ENCODE measurements around the gene ITIH4. TPM values are rescaled to one million over a fixed set of nuclear protein-coding genes. Genes with fewer than 3 reads are reported as not detected.

Gene ITIH4
- total RNA-seq, 3 donors from 2014 or later (not counting 1 experiment from before 2014, with no cell fraction given), result 28.2 to 33.0 (median 32.8) TPM

DNA sequence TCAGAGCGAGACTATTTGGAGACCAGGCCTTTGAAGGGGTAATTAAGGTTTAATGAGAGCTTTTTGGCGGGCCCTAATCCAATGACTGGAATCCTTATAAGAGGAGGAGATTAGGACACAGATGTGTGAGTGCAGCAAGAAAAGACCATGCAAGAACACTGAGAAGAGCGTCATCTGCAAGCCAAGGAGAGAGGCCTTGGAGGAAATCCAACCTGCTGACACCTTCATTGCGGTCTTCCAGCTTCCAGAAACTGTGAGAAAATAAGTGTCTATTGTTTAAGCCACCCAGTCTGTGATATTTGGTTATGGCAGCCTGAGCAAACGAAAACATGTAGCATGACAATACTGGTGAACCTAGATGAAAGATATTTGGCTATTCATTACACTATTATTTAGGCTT is 27.4 kb upstream of the ITIH4 start:
- Histone ChIP-seq H3K9me3 (ENCODE audit: control insufficient read depth, insufficient read depth, low read length) (no peaks in the 10 kb centered on the region), H3K4me1 (ENCODE audit: control insufficient read depth, insufficient read depth, low read length) (no peaks in the 10 kb centered on the region), H3K27me3 (ENCODE audit: control insufficient read depth, insufficient read depth, low read length) (no peaks in the 10 kb centered on the region), H3K4me3 (ENCODE audit: low read length) (no peak overlapping the region), H3K27ac (ENCODE audit: low read length) (no peak overlapping the region), H3K36me3 (ENCODE audit: control insufficient read depth, insufficient read depth, low read length) (peaks cover 5% of the 10 kb centered on the region)
- no peaks in the 10 kb centered on the region for H3K36me3 Mint-ChIP-seq
- DNase-seq (no peak), ATAC-seq (no peak)
- no peak overlapping the region for H3K27ac Mint-ChIP-seq
- no peak overlapping the region for H3K4me3 Mint-ChIP-seq
- peaks cover 15 to 17% of the 10 kb centered on the region in 2 donors for H3K4me1 Mint-ChIP-seq
- H3K27me3 Mint-ChIP-seq (ENCODE audit: low read depth in 2 of 2), result no peaks in the 10 kb centered on the region
- intact Hi-C loops (cut with micrococcal nuclease), result no loop called here
- TF ChIP-seq CTCF (IDR thresholded peaks at IDR 0.05), result no peak
- WGBS (ENCODE audit: insufficient coverage), result 100% methylated on average over 5 of the region's 5 CpGs
- no peaks in the 10 kb centered on the region for H3K9me3 Mint-ChIP-seq

DNA sequence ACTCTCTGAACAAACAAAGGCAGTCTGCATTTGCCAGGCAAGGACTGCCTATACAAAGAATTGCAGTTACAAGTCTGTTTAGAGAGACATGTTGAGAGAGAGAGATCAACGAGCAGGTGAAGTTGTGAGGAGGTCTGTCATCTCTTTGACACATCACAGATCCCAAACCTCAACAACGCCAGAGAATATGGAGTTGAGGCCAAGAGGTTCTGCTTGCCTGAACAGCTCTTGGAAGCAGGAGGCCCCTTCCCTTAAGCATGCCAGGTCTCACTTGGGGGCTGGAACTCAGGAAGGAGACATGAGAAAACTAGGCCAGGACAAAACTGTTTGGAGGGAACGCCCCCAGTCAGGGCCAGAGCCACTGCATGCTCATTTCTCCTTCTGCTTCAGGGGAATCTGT is 26.7 kb upstream of the ITIH4 start:
- H3K4me1 ChIP-seq (ENCODE audit: control insufficient read depth, insufficient read depth, low read length), result no peaks in the 10 kb centered on the region
- H3K27ac Mint-ChIP-seq, result no peak overlapping the region
- no peak for DNase-seq
- intact Hi-C loops (cut with micrococcal nuclease), result no loop called here
- no peaks in the 10 kb centered on the region for H3K27me3 ChIP-seq (ENCODE audit: control insufficient read depth, insufficient read depth, low read length)
- H3K36me3 Mint-ChIP-seq, result no peaks in the 10 kb centered on the region
- no peak overlapping the region for H3K4me3 Mint-ChIP-seq
- H3K9me3 ChIP-seq (ENCODE audit: control insufficient read depth, insufficient read depth, low read length), result no peaks in the 10 kb centered on the region
- H3K9me3 Mint-ChIP-seq, result no peaks in the 10 kb centered on the region
- WGBS (ENCODE audit: insufficient coverage), result 100% methylated on average over 3 of the region's 3 CpGs
- H3K4me1 Mint-ChIP-seq, result peaks cover 11 to 13% of the 10 kb centered on the region in 2 donors
- TF ChIP-seq CTCF (IDR thresholded peaks at IDR 0.05), result no peak
- no peak for ATAC-seq
- H3K27ac ChIP-seq (ENCODE audit: low read length), result no peak overlapping the region
- H3K27me3 Mint-ChIP-seq (ENCODE audit: low read depth in 2 of 2), result no peaks in the 10 kb centered on the region
- peaks cover 8% of the 10 kb centered on the region for H3K36me3 ChIP-seq (ENCODE audit: control insufficient read depth, insufficient read depth, low read length)
- H3K4me3 ChIP-seq (ENCODE audit: low read length), result no peak overlapping the region

DNA sequence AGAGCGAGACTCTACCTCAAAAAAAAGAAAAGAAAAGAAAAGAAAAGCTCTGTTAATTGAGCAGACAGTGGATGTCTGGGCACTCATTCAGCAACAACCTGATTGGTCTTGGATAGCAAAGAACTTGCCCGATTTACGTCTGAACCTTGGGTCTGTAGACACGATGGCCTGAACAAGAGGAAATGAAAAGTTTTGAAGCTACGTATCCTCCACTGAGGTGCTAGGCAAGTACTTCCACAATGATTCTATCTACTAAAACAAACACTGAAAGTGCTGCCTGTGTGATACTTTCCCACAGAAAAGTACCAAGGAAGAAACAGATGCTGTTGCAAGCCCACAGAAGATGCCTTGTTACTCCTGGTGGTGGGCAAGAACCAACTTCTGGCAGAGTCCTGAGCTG is 26.2 kb upstream of the ITIH4 start:
- no peaks in the 10 kb centered on the region for H3K4me1 ChIP-seq (ENCODE audit: control insufficient read depth, insufficient read depth, low read length)
- no peaks in the 10 kb centered on the region for H3K27me3 ChIP-seq (ENCODE audit: control insufficient read depth, insufficient read depth, low read length)
- H3K36me3 Mint-ChIP-seq, result no peaks in the 10 kb centered on the region
- DNase-seq (no peak), ATAC-seq (no peak)
- WGBS (ENCODE audit: insufficient coverage), result 89% methylated on average over 5 of the region's 5 CpGs
- no peaks in the 10 kb centered on the region for H3K27me3 Mint-ChIP-seq (ENCODE audit: low read depth in 2 of 2)
- TF ChIP-seq CTCF (IDR thresholded peaks at IDR 0.05), result no peak
- intact Hi-C loops (cut with micrococcal nuclease), result no loop called here
- H3K4me3 ChIP-seq (ENCODE audit: low read length), result no peak overlapping the region
- no peak overlapping the region for H3K27ac Mint-ChIP-seq
- peaks cover 13% of the 10 kb centered on the region for H3K36me3 ChIP-seq (ENCODE audit: control insufficient read depth, insufficient read depth, low read length)
- H3K9me3 ChIP-seq (ENCODE audit: control insufficient read depth, insufficient read depth, low read length), result no peaks in the 10 kb centered on the region
- no peaks in the 10 kb centered on the region for H3K9me3 Mint-ChIP-seq
- H3K4me1 Mint-ChIP-seq, result peaks cover 6 to 8% of the 10 kb centered on the region in 2 donors
- H3K27ac ChIP-seq (ENCODE audit: low read length), result no peak overlapping the region
- no peak overlapping the region for H3K4me3 Mint-ChIP-seq

DNA sequence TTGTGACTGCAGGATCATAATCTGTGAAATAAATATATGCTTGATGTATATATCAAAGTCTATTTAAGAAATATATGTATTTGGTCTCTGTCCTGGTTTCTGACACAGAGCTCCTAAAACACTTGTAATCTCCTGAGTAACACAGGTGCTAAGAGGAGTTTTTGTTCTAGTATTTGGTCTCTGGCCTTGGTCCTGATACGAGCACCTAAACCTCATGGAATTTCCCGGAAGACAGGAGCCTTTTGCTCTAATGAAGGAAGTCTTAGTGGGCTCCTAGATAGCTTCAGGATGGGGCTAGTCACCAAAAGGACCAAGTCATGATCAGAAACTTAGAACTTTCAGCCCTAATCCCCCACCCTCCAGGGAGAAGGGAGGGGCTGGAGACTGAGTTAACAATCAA is 23.5 kb upstream of the ITIH4 start:
- TF ChIP-seq CTCF (IDR thresholded peaks at IDR 0.05), result no peak
- H3K27me3 Mint-ChIP-seq (ENCODE audit: low read depth in 2 of 2), result no peaks in the 10 kb centered on the region
- H3K27ac ChIP-seq (ENCODE audit: low read length), result no peak overlapping the region
- no peaks in the 10 kb centered on the region for H3K4me1 Mint-ChIP-seq
- no peaks in the 10 kb centered on the region for H3K36me3 Mint-ChIP-seq
- DNase-seq (no peak), ATAC-seq (no peak)
- no peaks in the 10 kb centered on the region for H3K9me3 ChIP-seq (ENCODE audit: control insufficient read depth, insufficient read depth, low read length)
- no peaks in the 10 kb centered on the region for H3K27me3 ChIP-seq (ENCODE audit: control insufficient read depth, insufficient read depth, low read length)
- intact Hi-C loops (cut with micrococcal nuclease), result no loop called here
- no peak overlapping the region for H3K4me3 Mint-ChIP-seq
- WGBS (ENCODE audit: insufficient coverage), result 100% methylated on average over 2 of the region's 2 CpGs
- no peaks in the 10 kb centered on the region for H3K4me1 ChIP-seq (ENCODE audit: control insufficient read depth, insufficient read depth, low read length)
- no peaks in the 10 kb centered on the region for H3K9me3 Mint-ChIP-seq
- H3K36me3 ChIP-seq (ENCODE audit: control insufficient read depth, insufficient read depth, low read length), result peaks cover 26% of the 10 kb centered on the region
- no peak overlapping the region for H3K4me3 ChIP-seq (ENCODE audit: low read length)
- no peak overlapping the region for H3K27ac Mint-ChIP-seq

Data from natural killer cell (primary cell).